SJSA1 (cell line): Measurements from ENCODE around the gene FGFR4. TPM values are rescaled to one million over a fixed set of nuclear protein-coding genes. Genes with fewer than 3 reads are reported as not detected.
A peak's percentile ranks its signal among the peaks of the same experiment; 100 is the strongest.
"Not testable (repeated sequence)": the region's sequence is repeated elsewhere in the genome, so short reads cannot be mapped to it uniquely, and the experiment has no call there.

Experiments used
- DNase-seq, 2 experiments: peaks; one replicate each; pipeline ENCODE4 v3.0.0-alpha.2; 2015 to 2020; ENCODE audit warnings: low spot score in 2 of 2, low read depth in 1 of 2
- H3K27ac ChIP-seq: fragments of 250-450 bp; sonication (Bioruptor Pico); 2 replicates; pipeline ENCODE4 v1.5.1; 2020; ENCODE audit warnings: mild to moderate bottlenecking, moderate library complexity
- H3K27me3 ChIP-seq: fragments of 250-450 bp; sonication (Bioruptor Pico); replicated peaks from 2 replicates; pipeline ENCODE4 v1.5.1; 2020; ENCODE audit warnings: mild to moderate bottlenecking, moderate library complexity
- H3K36me3 ChIP-seq: fragments of 250-450 bp; sonication (Bioruptor Pico); 2 replicates; pipeline ENCODE4 v1.5.1; 2020; ENCODE audit warnings: mild to moderate bottlenecking
- H3K4me1 ChIP-seq: fragments of 250-450 bp; sonication (Bioruptor Pico); replicated peaks from 2 replicates; pipeline ENCODE4 v1.6.1; 2021; ENCODE audit warnings: mild to moderate bottlenecking
- H3K4me3 ChIP-seq: fragments of 250-450 bp; sonication (Bioruptor Pico); 2 replicates; pipeline ENCODE4 v1.5.1; 2020; ENCODE audit warnings: mild to moderate bottlenecking
- H3K9me3 ChIP-seq: fragments of 250-450 bp; sonication (Bioruptor Pico); replicated peaks from 2 replicates; pipeline ENCODE4 v1.5.1; 2020; ENCODE audit warnings: mild to moderate bottlenecking
- total RNA-seq: library from RNA; depleted of rRNA; stranded (reverse); fragments of >200 nt; shearing (Covaris generic); gene quantifications from 2 replicates; pipeline ENCODE4 v1.2.3, GENCODE V29; 2014; rRNA removed

Gene FGFR4
- total RNA-seq, result 1.3 and 4.1 TPM in 2 replicates

DNA sequence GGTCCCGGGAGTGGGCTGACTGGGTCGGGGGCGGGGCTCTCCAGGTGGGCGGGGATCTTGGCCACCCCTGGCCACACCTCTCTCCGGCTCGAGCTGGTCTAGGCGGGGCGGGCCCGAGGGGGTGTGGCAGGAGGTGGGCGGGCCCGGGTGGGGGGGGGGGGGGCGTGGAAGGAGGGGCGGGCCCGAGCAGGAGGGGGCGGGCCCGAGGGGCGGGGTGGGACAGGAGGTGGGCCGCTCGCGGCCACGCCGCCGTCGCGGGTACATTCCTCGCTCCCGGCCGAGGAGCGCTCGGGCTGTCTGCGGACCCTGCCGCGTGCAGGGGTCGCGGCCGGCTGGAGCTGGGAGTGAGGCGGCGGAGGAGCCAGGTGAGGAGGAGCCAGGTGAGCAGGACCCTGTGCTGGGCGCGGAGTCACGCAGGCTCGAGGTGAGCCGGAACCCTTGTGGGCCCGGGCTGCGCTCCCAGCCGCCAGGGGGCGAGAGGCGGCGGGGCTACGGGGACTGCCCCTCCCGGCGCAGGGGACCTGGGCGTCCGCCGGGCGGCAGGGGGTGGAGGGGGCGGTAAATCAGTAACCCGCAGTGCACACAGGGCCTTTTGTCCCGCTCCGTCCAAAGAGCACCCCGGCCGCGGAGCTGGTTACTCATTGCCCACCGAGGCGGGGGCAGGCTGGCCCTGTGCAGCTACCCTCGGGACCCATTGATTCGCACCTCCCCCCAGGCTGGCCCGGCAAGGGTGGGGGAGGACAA is at the start of gene FGFR4:
Gene FGFR4, plus strand, starts transcription at position 262 of the 744 bp plus-strand sequence. CDS start 2,688 bp downstream, outside the sequence.
- H3K9me3 ChIP-seq, result no peaks in the 10 kb centered on the region
- H3K36me3 ChIP-seq, result no peaks in the 10 kb centered on the region
- peaks cover 7% of the 10 kb centered on the region for H3K4me1 ChIP-seq
- DNase-seq, result peak; percentile 79 to 80
- H3K4me3 ChIP-seq, result peak within 1 kb of the TSS; percentile 38
- H3K27ac ChIP-seq, result no peak within 1 kb of the TSS
- H3K27me3 ChIP-seq, result peaks cover 10% of the 10 kb centered on the region; the same call in 1 of the 2 replicates

DNA sequence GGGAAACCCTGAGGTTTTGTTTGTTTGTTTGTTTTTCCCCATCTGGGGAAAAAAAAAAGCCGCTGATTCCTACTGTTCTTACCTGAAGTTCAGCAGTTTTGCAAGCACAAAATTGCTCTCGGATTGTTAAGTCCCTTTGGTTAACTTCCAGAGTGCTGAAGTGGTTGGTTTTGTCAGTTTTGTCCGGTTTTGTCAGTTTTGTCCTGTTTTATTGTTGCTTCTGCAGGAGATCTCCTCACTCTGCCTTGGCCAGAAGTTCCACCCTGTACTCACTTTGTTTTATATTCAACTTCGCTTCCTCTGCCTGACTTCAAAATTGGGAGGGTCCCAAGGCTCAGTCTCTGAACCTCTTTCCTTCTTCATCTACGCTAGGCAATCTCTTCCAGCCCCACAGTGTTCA is 49.8 kb upstream of the FGFR4 start:
- Histone ChIP-seq H3K27ac (peak overlapping the region; percentile 33; the same call in 1 of the 2 replicates), H3K36me3 (peaks cover 41% of the 10 kb centered on the region), H3K4me3 (no peak overlapping the region)

DNA sequence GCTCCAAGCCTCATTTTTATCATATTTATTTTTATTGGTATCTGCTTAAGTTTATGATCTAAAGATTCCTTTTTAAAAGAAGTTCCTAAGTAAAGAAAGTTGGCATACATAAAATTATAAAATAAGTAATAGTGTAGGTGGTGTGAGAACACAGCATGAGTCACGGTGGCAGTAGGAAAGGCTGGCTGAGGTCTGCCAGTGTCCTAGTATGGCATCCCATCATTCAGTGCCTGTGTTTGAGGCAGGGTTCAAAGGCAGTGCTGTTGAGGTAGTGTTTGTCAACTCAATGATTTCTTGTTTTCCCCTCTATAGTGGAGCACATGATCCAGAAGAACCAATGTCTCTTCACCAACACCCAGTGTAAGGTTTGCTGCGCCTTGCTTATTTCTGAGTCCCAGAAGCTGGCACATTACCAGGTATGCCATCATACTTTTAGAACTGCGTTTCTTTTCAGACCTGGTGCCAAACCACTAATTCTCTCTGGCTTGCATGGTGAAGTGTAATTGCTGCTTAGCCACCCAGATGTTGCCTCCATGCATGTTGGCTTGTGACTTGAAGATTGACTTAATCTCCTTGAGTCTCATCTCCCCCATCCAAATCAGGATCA is 45.8 kb upstream of the FGFR4 start:
- no peak for DNase-seq
- peaks cover 68% of the 10 kb centered on the region for H3K36me3 ChIP-seq
- peaks cover 25% of the 10 kb centered on the region for H3K4me1 ChIP-seq
- H3K9me3 ChIP-seq, result no peaks in the 10 kb centered on the region
- H3K27ac ChIP-seq, result no peak overlapping the region
- H3K27me3 ChIP-seq, result no peaks in the 10 kb centered on the region
- no peak overlapping the region for H3K4me3 ChIP-seq

More for the DNA sequence above, 49.8 kb upstream of the FGFR4 start:
- Histone ChIP-seq H3K27me3 (no peaks in the 10 kb centered on the region), H3K9me3 (no peaks in the 10 kb centered on the region), H3K4me1 (peaks cover 24% of the 10 kb centered on the region)
- no peak for DNase-seq

DNA sequence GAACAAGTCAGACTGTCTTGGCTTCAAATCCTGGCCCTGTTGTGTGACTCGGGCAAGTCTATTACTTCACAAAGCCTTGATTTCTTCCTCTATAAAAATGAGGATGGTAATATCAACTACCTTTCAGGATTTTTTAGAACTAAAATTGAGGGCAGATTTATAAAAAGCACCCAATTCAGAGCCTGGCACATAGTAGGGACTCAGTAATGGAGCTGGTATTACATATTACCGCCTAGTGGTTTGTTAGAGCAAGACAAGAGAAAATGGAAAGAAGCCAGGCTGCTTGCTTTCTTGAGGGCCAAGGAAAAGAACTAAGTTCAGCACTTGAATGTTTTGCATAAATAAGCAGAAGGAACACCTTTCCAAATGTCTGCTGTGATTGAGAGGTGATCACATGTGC is 44.8 kb upstream of the FGFR4 start:
- H3K27me3 ChIP-seq, result no peaks in the 10 kb centered on the region
- H3K9me3 ChIP-seq, result no peaks in the 10 kb centered on the region
- peaks cover 73% of the 10 kb centered on the region for H3K36me3 ChIP-seq
- H3K27ac ChIP-seq, result no peak overlapping the region
- peaks cover 16% of the 10 kb centered on the region for H3K4me1 ChIP-seq
- H3K4me3 ChIP-seq, result no peak overlapping the region
- DNase-seq, result no peak

DNA sequence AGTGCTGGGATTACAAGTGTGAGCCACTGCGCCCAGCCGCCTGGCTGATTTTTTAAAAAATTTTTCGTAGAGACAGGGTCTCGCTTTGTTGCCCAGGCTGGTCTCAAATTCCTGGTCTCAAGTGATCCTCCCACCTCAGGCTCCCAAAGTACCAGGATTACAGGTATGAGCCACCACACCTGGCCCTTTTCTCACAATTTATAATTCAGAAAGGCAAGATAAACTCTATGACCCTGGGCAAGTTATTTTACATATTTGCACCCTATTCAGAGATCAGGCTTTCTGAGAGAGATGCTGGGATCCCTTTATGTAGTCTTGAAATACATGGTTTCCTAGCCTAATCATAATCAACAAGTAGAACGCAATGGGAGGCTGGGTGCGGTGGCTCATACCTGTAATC is 43.6 kb upstream of the FGFR4 start:
- no peaks in the 10 kb centered on the region for H3K9me3 ChIP-seq
- no peak for DNase-seq
- no peak overlapping the region for H3K27ac ChIP-seq
- no peak overlapping the region for H3K4me3 ChIP-seq
- H3K36me3 ChIP-seq, result peaks cover 77% of the 10 kb centered on the region
- H3K27me3 ChIP-seq, result no peaks in the 10 kb centered on the region
- peaks cover 9% of the 10 kb centered on the region; the same call in 1 of the 2 replicates for H3K4me1 ChIP-seq

DNA sequence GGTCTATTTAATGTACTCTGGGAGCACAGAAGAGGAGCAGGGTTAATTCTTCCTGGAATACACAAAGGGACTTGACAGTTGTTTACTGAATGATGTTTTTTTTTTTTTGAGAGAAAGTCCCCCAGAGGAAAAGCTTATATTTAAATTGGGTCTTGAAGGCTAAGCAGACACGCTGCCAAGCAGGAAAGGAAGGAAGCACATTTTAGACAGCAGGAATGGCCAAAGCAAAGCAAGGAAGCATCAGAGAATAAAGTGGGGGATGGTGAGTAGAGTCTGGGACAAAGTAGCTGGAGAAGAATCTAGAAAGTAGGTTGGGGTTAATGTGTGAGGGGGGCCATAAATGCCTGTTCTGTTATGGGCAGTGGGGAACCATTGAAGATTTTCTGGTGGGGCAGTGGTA is 42.8 kb upstream of the FGFR4 start:
- Histone ChIP-seq H3K36me3 (peaks cover 75% of the 10 kb centered on the region), H3K27ac (no peak overlapping the region), H3K9me3 (no peaks in the 10 kb centered on the region), H3K27me3 (no peaks in the 10 kb centered on the region), H3K4me3 (no peak overlapping the region), H3K4me1 (peaks cover 9% of the 10 kb centered on the region; the same call in 1 of the 2 replicates)
- DNase-seq, result peak in 1 of 2 experiments; percentile 20

DNA sequence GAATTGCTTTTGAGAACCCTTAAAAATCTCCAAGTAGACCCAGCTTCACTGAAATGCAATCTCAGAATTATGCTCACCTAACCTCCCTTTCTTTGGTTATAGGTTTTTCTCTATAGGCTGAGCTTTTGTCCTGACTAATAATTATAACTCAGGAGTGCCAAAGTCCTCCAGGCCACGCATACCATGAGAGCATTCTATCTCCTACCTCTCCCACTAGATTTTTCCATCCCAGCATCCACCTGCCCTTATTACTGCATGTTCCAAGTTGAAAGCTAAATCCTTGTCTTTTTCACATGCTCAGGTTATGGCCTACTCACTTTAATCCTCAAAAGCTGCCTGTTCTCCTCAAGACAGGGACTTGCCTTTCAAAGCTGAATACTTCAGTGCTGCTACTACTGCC is 42.1 kb upstream of the FGFR4 start:
- H3K9me3 ChIP-seq, result no peaks in the 10 kb centered on the region
- H3K27ac ChIP-seq, result no peak overlapping the region
- peaks cover 6% of the 10 kb centered on the region; the same call in 1 of the 2 replicates for H3K4me1 ChIP-seq
- H3K4me3 ChIP-seq, result no peak overlapping the region
- DNase-seq, result no peak
- H3K36me3 ChIP-seq, result peaks cover 78% of the 10 kb centered on the region
- no peaks in the 10 kb centered on the region for H3K27me3 ChIP-seq

DNA sequence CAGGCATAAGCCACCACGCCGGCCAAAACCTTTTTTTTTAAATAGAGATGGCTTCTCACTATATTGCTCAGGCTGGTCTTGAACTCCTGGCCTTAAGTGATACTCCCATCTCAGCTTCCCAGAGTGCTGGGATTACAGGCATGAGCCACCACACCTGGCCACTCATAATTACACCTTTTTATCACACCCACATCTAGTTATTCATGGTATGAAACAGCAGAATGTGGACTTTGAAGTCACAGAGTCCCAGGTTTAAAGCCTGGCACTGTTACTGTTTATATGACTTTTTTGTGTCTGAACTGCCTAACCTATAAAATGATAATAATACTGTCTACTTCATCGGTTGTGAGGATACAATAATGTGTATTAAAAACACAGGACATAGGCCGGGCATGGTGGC is 41.1 kb upstream of the FGFR4 start:
- Histone ChIP-seq H3K36me3 (peaks cover 82% of the 10 kb centered on the region), H3K4me3 (no peak overlapping the region), H3K4me1 (peaks cover 6% of the 10 kb centered on the region; the same call in 1 of the 2 replicates), H3K27ac (no peak overlapping the region), H3K9me3 (no peaks in the 10 kb centered on the region), H3K27me3 (no peaks in the 10 kb centered on the region)
- no peak for DNase-seq

DNA sequence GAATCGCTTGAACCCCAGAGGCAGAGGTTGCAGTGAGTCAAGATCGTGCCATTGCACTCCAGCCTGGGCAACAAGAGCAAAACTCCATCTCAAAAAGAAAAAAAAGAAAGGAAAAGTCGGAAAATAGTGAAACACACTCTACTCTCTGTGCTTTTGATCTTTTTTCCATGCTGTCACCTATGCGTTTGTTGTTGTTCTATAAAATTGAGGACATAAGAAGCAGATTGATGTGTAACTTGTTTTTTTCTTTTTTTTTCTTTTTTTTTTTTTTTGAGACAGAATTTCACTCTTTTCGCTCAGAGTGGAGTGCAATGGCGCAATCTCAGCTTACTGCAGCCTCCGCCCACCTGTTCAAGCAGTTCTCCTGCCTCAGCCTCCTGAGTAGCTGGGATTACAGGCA is 38.2 kb upstream of the FGFR4 start:
- peaks cover 79% of the 10 kb centered on the region for H3K36me3 ChIP-seq
- not testable (repeated sequence) for DNase-seq, H3K4me1 ChIP-seq, H3K27me3 ChIP-seq, H3K4me3 ChIP-seq, H3K9me3 ChIP-seq, H3K27ac ChIP-seq

DNA sequence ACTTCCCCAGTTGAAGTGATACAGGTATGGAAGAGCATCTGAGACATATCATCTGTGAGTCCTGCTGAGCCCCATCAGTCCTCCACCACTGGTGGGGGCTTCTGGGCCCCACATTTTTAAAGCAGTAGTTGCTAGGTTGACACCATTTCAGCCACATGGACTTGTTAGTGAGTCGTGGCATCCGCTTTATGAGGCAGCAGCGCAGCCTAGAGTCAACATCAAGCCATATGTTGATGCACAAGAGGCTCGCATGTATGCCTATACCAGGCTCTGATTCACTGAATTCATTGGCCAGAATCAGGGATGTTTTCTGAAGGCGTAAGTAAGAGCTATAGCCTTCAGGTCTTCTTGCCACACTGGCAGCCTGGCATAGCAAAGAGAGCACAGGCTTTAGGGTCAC is 37.4 kb upstream of the FGFR4 start:
- no peaks in the 10 kb centered on the region for H3K9me3 ChIP-seq
- no peak overlapping the region for H3K27ac ChIP-seq
- H3K36me3 ChIP-seq, result peaks cover 78% of the 10 kb centered on the region
- no peaks in the 10 kb centered on the region for H3K27me3 ChIP-seq
- no peak overlapping the region for H3K4me3 ChIP-seq
- H3K4me1 ChIP-seq, result no peaks in the 10 kb centered on the region; the same call in 1 of the 2 replicates
- no peak for DNase-seq

DNA sequence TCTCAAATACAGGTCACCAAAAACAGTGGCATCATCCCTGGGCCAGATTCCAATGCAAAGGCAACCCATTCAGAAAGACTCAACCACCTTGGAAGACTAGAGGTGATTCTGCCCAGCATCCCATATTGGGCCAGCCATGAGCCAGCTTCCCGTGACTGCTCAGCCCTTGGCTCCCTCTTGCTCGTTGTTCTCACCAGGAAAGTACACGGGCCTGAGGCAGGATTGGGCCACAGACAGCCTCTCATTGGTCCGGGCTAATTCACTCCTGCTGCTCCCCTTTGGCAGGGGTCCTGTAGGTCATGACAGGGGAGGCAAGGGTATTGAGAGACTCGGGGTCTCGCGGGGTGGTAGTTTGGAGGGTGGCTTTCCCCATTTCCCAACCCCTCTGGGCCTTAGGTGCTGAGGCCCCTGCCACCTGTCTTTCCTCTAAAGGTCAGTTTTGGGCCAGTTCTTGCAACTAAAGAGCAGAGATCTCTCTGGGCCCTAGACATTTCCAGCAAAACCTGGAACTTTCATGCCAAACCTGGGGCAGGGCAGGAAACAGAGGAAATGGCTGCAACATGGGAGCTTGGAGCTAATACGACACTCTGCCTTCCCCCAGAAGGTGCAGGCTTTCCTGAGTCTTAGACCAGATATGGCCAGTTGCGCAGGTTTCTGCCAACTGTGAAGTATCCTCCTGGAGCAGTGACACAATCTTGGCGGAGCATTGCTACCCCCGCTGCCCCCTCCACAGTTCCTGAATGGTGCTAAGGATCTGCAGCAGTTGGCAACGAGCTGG is 22.0 kb upstream of the FGFR4 start:
- Histone ChIP-seq H3K4me1 (no peaks in the 10 kb centered on the region), H3K36me3 (peaks cover 51% of the 10 kb centered on the region), H3K27ac (no peak overlapping the region), H3K27me3 (no peaks in the 10 kb centered on the region), H3K9me3 (no peaks in the 10 kb centered on the region), H3K4me3 (no peak overlapping the region)
- DNase-seq, result no peak

DNA sequence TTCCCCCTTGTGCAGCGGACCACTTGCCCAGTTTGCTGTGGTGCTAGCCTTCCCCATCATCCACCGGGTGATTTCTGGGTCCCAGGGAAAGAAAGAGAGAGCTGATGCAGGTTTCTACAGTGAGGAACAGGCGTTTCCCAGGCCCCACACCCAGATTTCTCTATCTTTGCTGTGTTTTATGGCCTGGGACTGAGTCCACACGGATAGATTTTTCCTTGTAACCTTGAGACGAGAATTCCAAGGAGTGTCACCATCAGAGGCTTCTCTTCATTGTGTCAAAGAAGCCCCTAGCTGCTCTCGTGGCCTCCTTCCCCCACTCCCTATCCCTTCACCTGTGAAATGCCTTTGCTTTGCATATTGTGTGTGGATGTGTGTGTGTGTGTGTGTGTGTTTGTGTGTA is 21.2 kb upstream of the FGFR4 start:
- H3K9me3 ChIP-seq, result no peaks in the 10 kb centered on the region
- no peaks in the 10 kb centered on the region for H3K4me1 ChIP-seq
- H3K4me3 ChIP-seq, result no peak overlapping the region
- DNase-seq, result no peak
- H3K27me3 ChIP-seq, result no peaks in the 10 kb centered on the region
- H3K36me3 ChIP-seq, result peaks cover 48% of the 10 kb centered on the region
- H3K27ac ChIP-seq, result no peak overlapping the region

DNA sequence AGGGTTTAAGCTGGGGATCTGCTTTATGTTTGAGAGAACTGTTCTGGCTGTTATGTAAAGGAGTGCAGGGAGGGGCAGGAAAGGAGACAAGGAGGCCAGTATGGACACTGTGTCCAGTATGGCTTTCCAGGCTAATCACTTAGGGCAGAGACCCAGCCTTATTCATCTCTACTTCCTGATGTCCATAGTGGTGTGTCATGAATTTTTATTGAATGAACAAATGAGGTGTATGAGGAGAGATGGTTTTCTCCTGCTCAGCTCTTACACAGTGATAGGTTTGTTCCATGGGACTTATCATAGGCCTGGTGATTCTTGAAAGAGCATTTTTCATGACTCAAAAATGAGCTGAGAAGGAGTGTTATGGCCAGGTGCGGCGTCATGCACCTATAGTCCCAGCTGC is 20.5 kb upstream of the FGFR4 start:
- Histone ChIP-seq H3K36me3 (peaks cover 48% of the 10 kb centered on the region), H3K4me3 (no peak overlapping the region), H3K27me3 (no peaks in the 10 kb centered on the region), H3K4me1 (no peaks in the 10 kb centered on the region), H3K27ac (no peak overlapping the region), H3K9me3 (no peaks in the 10 kb centered on the region)
- DNase-seq, result no peak

DNA sequence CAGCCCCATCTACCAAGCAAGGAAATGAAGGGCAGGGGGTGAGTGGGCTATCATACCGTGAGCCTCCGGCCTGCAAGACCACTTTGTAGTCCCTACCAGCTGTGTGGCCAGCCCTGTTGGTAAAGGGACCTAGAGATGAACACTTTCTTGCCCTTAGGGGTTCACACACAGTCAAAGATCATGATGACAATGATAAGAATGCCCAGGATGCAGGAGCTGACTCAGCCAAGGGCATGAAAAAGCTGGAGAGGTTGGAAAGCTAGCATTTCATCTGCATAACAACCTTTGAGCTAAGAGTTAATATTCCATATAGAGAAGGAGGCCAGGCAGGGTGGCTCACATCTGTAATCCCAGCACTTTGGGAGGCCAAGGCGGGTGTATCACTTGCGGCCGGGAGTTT is 19.2 kb upstream of the FGFR4 start:
- Histone ChIP-seq H3K4me1 (no peaks in the 10 kb centered on the region), H3K4me3 (no peak overlapping the region)
- DNase-seq, result no peak

More for the DNA sequence above, 19.2 kb upstream of the FGFR4 start:
- H3K27me3 ChIP-seq, result no peaks in the 10 kb centered on the region
- H3K27ac ChIP-seq, result no peak overlapping the region
- peaks cover 38% of the 10 kb centered on the region for H3K36me3 ChIP-seq
- H3K9me3 ChIP-seq, result no peaks in the 10 kb centered on the region
